Tibial artery (tissue), 4 donors: ENCODE results near the gene SULT2B1.

ENCODE experiments used
- DNase-seq, 2 donors: peaks; one replicate each; pipeline ENCODE4 v3.0.0-alpha.2; 2019
- H3K27ac ChIP-seq, 2 donors: fragments of 200-600 bp; sonication (generic) in 1 of 2; 1 replicate in 1 of 2; 2 replicates in 1 of 2; pipeline ENCODE4 v1.5.1; 2018 to 2019; ENCODE audit warnings: mild to moderate bottlenecking in 1 of 2
- H3K27me3 ChIP-seq, 2 donors: fragments of 200-600 bp; sonication (generic) in 1 of 2; one replicate each; pipeline versions ENCODE4 v1.5.1 to v1.6.0; 2016 to 2019
- H3K36me3 ChIP-seq, 3 donors: fragments of 200-600 bp; sonication (generic) in 2 of 3; one replicate each; pipeline ENCODE4 v1.5.1; 2016 to 2019; ENCODE audit warnings: mild to moderate bottlenecking in 2 of 3
- H3K4me1 ChIP-seq, 4 donors: fragments of 200-600 bp; sonication (generic) in 2 of 4; 1 replicate in 3 of 4; 2 replicates in 1 of 4; pipeline ENCODE4 v1.5.1; 2016 to 2019
- H3K4me3 ChIP-seq, 2 donors: fragments of 200-600 bp; sonication (generic) in 1 of 2; 1 replicate in 1 of 2; 2 replicates in 1 of 2; pipeline ENCODE4 v1.5.1; 2018 to 2019; ENCODE audit warnings: mild to moderate bottlenecking in 2 of 2
- H3K9me3 ChIP-seq, 3 donors: fragments of 200-600 bp; sonication (generic) in 1 of 3; one replicate each; pipeline ENCODE4 v1.5.1; 2016 to 2019
- CTCF ChIP-seq, 2 experiments: fragments of 200-600 bp in 1 of 2; fragments of 450-650 bp in 1 of 2; IDR thresholded peaks; one replicate each; pipeline ENCODE4 v1.5.1; 2017 to 2019; ENCODE audit warnings: antibody characterized with exemption in 2 of 2, mild to moderate bottlenecking in 1 of 2, moderate library complexity in 1 of 2
- intact Hi-C: fragments of 100-400 bp; cut with DNase I; formaldehyde crosslinking; loops from one replicate; pipeline ENCODE4 v1.15.0; 2023; ENCODE audit warnings: low total_unique reads

The SULT2B1 gene

DNA sequence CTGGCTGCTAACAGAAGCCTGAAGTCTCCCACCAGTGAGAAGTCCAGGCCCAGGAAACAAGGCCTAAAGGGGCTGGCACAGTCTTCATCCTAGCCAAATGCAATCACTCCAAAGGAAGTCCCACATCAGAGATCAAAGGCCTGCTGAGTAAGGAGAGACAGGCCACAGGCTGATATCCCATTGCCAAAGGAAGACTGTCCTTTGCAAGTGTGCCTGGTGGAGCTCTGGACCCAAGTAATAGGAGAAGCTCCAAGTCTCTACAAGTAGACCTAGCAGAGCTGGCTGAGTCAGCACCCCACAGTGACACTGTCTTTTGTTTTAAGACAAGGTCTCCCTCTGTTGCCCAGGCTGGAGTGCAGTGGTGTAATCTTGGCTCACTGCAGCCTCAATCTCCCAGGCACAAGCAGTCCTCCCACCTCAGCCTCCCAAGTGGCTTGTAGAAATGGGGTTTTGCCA is 80.7 kb downstream of the SULT2B1 start:
- no peak for TF ChIP-seq CTCF (IDR thresholded peaks at IDR 0.05)
- no peak for DNase-seq
- Histone ChIP-seq H3K27ac (peak overlapping the region in 1 of 2 donors; percentile 96), H3K4me3 (no peak overlapping the region), H3K9me3 (no peaks in the 10 kb centered on the region), H3K4me1 (peaks cover 0 to 59% (median 44%) of the 10 kb centered on the region in 4 donors), H3K27me3 (no peaks in the 10 kb centered on the region), H3K36me3 (peaks cover 0 to 47% (median 0%) of the 10 kb centered on the region in 3 donors)
- intact Hi-C loops = no loop called here

DNA sequence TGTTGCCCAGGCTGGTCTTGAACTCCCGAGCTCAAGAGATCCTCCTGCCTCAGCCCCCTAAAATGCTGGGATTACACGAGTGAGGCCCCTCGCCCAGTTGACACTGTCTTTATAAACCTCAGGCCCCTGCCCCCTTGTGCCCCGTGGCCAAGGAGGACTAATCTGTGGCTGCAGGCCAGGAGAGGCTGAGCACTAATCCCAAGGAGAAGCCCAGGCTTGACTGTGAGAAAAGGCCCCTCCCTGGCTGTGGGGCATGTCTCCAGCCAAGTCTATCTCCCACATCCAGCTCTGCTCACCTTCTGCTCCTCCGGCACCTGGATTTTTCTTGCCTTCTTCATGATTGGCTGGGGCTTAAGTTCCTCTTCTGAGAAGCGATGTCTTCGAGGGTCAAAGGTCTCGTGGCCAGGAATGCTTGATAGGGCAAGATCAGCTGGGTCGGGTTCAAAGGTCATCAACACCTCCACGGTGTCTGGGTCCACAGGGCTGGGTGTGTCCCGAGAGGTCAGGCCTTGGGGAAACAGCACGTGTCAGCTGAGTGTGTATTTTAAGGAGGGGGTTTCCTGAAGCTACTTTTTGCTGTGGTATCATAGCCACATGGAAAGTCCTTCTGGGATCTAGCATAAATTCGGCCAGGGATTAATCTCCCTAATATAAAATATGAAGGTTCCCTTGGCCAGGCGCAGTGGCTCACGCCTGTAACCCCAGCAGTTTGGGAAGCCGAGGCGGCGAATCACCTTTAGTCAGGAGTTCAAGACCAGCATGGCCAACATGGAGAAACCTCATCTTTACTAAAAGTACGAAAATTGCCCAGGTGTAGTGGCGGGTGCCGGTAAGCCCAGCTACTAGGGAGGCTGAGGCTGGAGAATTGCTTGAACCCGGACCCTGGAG is 81.4 kb downstream of the SULT2B1 start:
- Histone ChIP-seq H3K27me3 (no peaks in the 10 kb centered on the region), H3K36me3 (peaks cover 0 to 40% (median 0%) of the 10 kb centered on the region in 3 donors), H3K4me1 (peaks cover under 1 to 59% (median 45%) of the 10 kb centered on the region in 4 donors), H3K27ac (peak overlapping the region; percentile 91 to 96), H3K4me3 (peak overlapping the region in 1 of 2 donors; percentile 75), H3K9me3 (no peaks in the 10 kb centered on the region)
- TF ChIP-seq CTCF (IDR thresholded peaks at IDR 0.05) = no peak
- intact Hi-C loops = no loop called here
- peak in 1 of 2 donors; percentile 70 for DNase-seq

DNA sequence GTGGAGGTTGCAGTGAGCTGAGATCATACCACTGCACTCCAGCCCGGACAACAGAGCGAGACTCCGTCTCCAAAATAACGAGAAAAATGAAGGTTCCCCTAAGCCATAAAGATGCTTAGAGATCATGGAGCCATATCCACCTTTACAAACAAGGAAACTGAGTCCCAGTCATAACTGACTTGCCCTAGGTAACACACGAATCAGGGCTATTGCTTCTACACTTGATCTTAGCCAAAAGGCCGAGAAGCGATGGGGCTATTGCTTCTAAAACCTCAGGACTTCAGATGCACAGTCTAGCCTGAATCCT is 82.0 kb downstream of the SULT2B1 start:
- Histone ChIP-seq H3K4me1 (peaks cover 5 to 65% (median 51%) of the 10 kb centered on the region in 4 donors), H3K27ac (peak overlapping the region; percentile 91 to 96), H3K9me3 (no peaks in the 10 kb centered on the region), H3K4me3 (peak overlapping the region; percentile 73 to 75), H3K27me3 (no peaks in the 10 kb centered on the region), H3K36me3 (peaks cover 0 to 35% (median 0%) of the 10 kb centered on the region in 3 donors)
- no peak for TF ChIP-seq CTCF (IDR thresholded peaks at IDR 0.05)
- no peak for DNase-seq
- intact Hi-C loops = no loop called here

DNA sequence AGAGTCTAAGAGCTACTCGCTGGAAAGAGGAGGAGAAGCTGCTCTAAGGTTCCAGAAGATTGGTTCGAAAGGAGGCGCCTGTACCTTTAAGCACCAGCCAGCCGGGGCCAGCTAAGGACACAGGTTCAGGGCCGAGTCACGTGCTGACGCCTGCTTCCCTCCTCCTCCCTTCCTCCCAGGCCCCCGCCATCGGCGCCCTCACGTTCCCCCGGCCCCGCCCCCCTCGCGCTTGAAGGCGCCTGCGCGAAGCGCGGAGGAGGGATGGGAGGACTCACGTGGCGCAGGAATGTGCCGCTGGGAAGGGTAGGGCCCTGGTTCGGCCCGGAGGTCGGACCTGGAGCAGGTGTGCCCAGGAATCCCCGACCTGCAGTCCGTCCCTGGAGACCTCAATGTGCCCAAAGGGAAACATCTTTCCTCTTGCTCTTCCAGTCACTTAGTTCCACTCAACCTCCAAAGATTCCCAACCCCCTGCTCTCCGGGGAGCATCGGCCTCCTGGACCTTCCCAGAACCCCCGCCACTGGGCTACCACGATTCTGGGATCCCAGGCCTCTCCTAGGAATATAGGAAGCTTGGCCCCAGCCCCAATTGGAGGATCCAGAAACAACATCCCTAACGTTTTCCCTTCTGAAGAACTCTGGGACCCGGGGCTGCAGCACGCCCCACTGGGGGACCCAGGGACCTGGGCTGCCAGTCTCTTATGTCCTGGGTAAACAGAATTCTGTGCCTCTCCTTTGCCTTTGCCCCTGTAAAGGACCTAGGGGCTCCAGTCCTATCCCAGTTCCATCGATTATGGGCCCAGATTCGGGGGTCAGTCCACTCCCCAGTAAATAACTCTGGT is 82.7 kb downstream of the SULT2B1 start:
- peak overlapping the region; percentile 91 to 96 for H3K27ac ChIP-seq
- DNase-seq = peak; percentile 97 to 99
- peaks cover 5 to 65% (median 51%) of the 10 kb centered on the region in 4 donors for H3K4me1 ChIP-seq
- H3K9me3 ChIP-seq = no peaks in the 10 kb centered on the region
- TF ChIP-seq CTCF (IDR thresholded peaks at IDR 0.05) = no peak
- H3K4me3 ChIP-seq = peak overlapping the region; percentile 73 to 75
- intact Hi-C loops = no loop called here
- no peaks in the 10 kb centered on the region for H3K27me3 ChIP-seq
- H3K36me3 ChIP-seq = peaks cover 0 to 28% (median 0%) of the 10 kb centered on the region in 3 donors

- Histone ChIP-seq H3K27me3 (no peaks in the 10 kb centered on the region), H3K4me1 (peaks cover 5 to 57% (median 46%) of the 10 kb centered on the region in 4 donors), H3K4me3 (peak overlapping the region; percentile 73 to 75), H3K36me3 (peaks cover 0 to 20% (median 0%) of the 10 kb centered on the region in 3 donors), H3K27ac (peak overlapping the region; percentile 91 to 96), H3K9me3 (no peaks in the 10 kb centered on the region)
- peak; percentile 62 to 90 for DNase-seq
- intact Hi-C loops = no loop called here
- no peak for TF ChIP-seq CTCF (IDR thresholded peaks at IDR 0.05)
Observed at GRCh38 chr19:48635263-48635965, 83.4 kb downstream of the SULT2B1 start.
